ENCODE data around the gene CPED1. TPM values are rescaled to one million over a fixed set of nuclear protein-coding genes. Genes with fewer than 3 reads are reported as not detected.
"Not testable (repeated sequence)": the region's sequence is repeated elsewhere in the genome, so short reads cannot be mapped to it uniquely, and the experiment has no call there.

The CPED1 gene
- total RNA-seq, 1 donor from 2014 or later, result not detected

- no peak for DNase-seq
- no peak overlapping the region for H3K4me3 Mint-ChIP-seq (ENCODE audit: unreplicated experiment)
- H3K27ac Mint-ChIP-seq (ENCODE audit: unreplicated experiment), result no peak overlapping the region
- no peak for TF ChIP-seq CTCF (IDR thresholded peaks at IDR 0.05; ENCODE audit: partially characterized antibody, unreplicated experiment)
- H3K27me3 Mint-ChIP-seq (ENCODE audit: unreplicated experiment), result peaks cover 3% of the 10 kb centered on the region
- no peaks in the 10 kb centered on the region for H3K4me1 Mint-ChIP-seq (ENCODE audit: low read depth, unreplicated experiment)
- H3K9me3 Mint-ChIP-seq (ENCODE audit: unreplicated experiment), result no peaks in the 10 kb centered on the region
- H3K36me3 Mint-ChIP-seq (ENCODE audit: unreplicated experiment), result no peaks in the 10 kb centered on the region
Observed at GRCh38 chr7:121057878-121058277, 69.4 kb downstream of the CPED1 start.

- Mint-ChIP-seq H3K36me3 (ENCODE audit: unreplicated experiment) (no peaks in the 10 kb centered on the region), H3K27me3 (ENCODE audit: unreplicated experiment) (peaks cover 1% of the 10 kb centered on the region), H3K4me1 (ENCODE audit: low read depth, unreplicated experiment) (peaks cover 2% of the 10 kb centered on the region), H3K9me3 (ENCODE audit: unreplicated experiment) (peaks cover 3% of the 10 kb centered on the region), H3K4me3 (ENCODE audit: unreplicated experiment) (no peak overlapping the region), H3K27ac (ENCODE audit: unreplicated experiment) (no peak overlapping the region)
- DNase-seq, result no peak
- TF ChIP-seq CTCF (IDR thresholded peaks at IDR 0.05; ENCODE audit: partially characterized antibody, unreplicated experiment), result no peak
Observed at GRCh38 chr7:121058975-121059374, 70.5 kb downstream of the CPED1 start.

- H3K27me3 Mint-ChIP-seq (ENCODE audit: unreplicated experiment); DNase-seq; H3K4me1 Mint-ChIP-seq (ENCODE audit: low read depth, unreplicated experiment); H3K9me3 Mint-ChIP-seq (ENCODE audit: unreplicated experiment); H3K36me3 Mint-ChIP-seq (ENCODE audit: unreplicated experiment); H3K27ac Mint-ChIP-seq (ENCODE audit: unreplicated experiment); H3K4me3 Mint-ChIP-seq (ENCODE audit: unreplicated experiment): not testable (repeated sequence)
Observed at GRCh38 chr7:121059979-121060509, 71.5 kb downstream of the CPED1 start.

- H3K27ac Mint-ChIP-seq (ENCODE audit: unreplicated experiment), result no peak overlapping the region
- DNase-seq, result no peak
- TF ChIP-seq CTCF (IDR thresholded peaks at IDR 0.05; ENCODE audit: partially characterized antibody, unreplicated experiment), result no peak
- H3K9me3 Mint-ChIP-seq (ENCODE audit: unreplicated experiment), result peaks cover 3% of the 10 kb centered on the region
- H3K4me3 Mint-ChIP-seq (ENCODE audit: unreplicated experiment), result no peak overlapping the region
- peaks cover 1% of the 10 kb centered on the region for H3K27me3 Mint-ChIP-seq (ENCODE audit: unreplicated experiment)
- peaks cover 2% of the 10 kb centered on the region for H3K4me1 Mint-ChIP-seq (ENCODE audit: low read depth, unreplicated experiment)
- H3K36me3 Mint-ChIP-seq (ENCODE audit: unreplicated experiment), result no peaks in the 10 kb centered on the region
Observed at GRCh38 chr7:121061677-121062582, 73.4 kb downstream of the CPED1 start.

GRCh38 chr7:121062671-121063279, 74.3 kb downstream of the CPED1 start:
- peaks cover 3% of the 10 kb centered on the region for H3K9me3 Mint-ChIP-seq (ENCODE audit: unreplicated experiment)
- no peak overlapping the region for H3K4me3 Mint-ChIP-seq (ENCODE audit: unreplicated experiment)
- peaks cover 2% of the 10 kb centered on the region for H3K4me1 Mint-ChIP-seq (ENCODE audit: low read depth, unreplicated experiment)
- H3K27ac Mint-ChIP-seq (ENCODE audit: unreplicated experiment), result no peak overlapping the region
- DNase-seq, result no peak
- no peaks in the 10 kb centered on the region for H3K36me3 Mint-ChIP-seq (ENCODE audit: unreplicated experiment)
- H3K27me3 Mint-ChIP-seq (ENCODE audit: unreplicated experiment), result peaks cover 1% of the 10 kb centered on the region
- no peak for TF ChIP-seq CTCF (IDR thresholded peaks at IDR 0.05; ENCODE audit: partially characterized antibody, unreplicated experiment)

- not testable (repeated sequence) for H3K4me3 Mint-ChIP-seq (ENCODE audit: unreplicated experiment); DNase-seq; H3K36me3 Mint-ChIP-seq (ENCODE audit: unreplicated experiment); H3K27me3 Mint-ChIP-seq (ENCODE audit: unreplicated experiment); H3K27ac Mint-ChIP-seq (ENCODE audit: unreplicated experiment); H3K9me3 Mint-ChIP-seq (ENCODE audit: unreplicated experiment); H3K4me1 Mint-ChIP-seq (ENCODE audit: low read depth, unreplicated experiment)
Observed at GRCh38 chr7:121067717-121068116, 79.2 kb downstream of the CPED1 start.
